ENCODE results near the gene KCTD2.
A peak's percentile ranks its signal among the peaks of the same experiment; 100 is the strongest.
"Not testable (repeated sequence)": the region's sequence is repeated elsewhere in the genome, so short reads cannot be mapped to it uniquely, and the experiment has no call there.

Gene KCTD2

GRCh38 chr17:75072909-75073308 lies 25.9 kb downstream of the KCTD2 start:
- FAIRE-seq; DNase-seq (ENCODE audit: extremely low spot score, insufficient read length, low read depth): not testable (repeated sequence)

- FAIRE-seq (no peak), DNase-seq (ENCODE audit: extremely low spot score, insufficient read length, low read depth) (no peak)
Observed at GRCh38 chr17:75073618-75074047, 26.6 kb downstream of the KCTD2 start.

GRCh38 chr17:75074532-75074931 lies 27.5 kb downstream of the KCTD2 start:
- FAIRE-seq: no peak
- no peak for DNase-seq (ENCODE audit: extremely low spot score, insufficient read length, low read depth)

GRCh38 chr17:75075597-75076336 lies 28.7 kb downstream of the KCTD2 start:
- no peak for DNase-seq (ENCODE audit: extremely low spot score, insufficient read length, low read depth)
- no peak for FAIRE-seq

DNA sequence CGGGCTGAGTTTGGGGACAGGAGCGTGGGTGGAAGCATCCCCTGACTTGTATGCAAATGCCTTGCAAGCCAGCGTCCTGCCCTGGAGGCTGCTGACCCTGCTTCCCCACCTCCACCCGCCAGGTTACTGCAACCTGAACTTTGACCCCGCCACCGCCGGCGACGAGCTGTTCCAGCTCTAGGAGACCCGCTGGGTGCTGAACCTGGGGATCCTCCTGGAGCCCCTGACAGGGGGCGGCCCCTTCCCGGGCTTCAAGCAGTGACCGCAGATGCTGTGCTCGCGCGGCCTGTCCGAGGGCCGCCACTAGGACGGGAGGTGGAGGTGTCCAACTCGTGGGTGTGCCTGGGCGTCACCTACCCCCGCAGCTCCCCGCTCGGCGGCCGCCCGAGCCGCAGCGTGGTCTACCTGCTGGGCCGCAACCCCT lies 30.1 kb downstream of the KCTD2 start:
- DNase-seq (ENCODE audit: extremely low spot score, insufficient read length, low read depth): no peak
- no peak for FAIRE-seq

- peak; percentile 60 for FAIRE-seq
- peak; percentile 69 for DNase-seq (ENCODE audit: extremely low spot score, insufficient read length, low read depth)
Observed at GRCh38 chr17:75077496-75078283, 30.7 kb downstream of the KCTD2 start.

GRCh38 chr17:75078284-75079022 lies 31.4 kb downstream of the KCTD2 start:
- peak; percentile 89 for FAIRE-seq
- DNase-seq (ENCODE audit: extremely low spot score, insufficient read length, low read depth): no peak

- FAIRE-seq (no peak), DNase-seq (ENCODE audit: extremely low spot score, insufficient read length, low read depth) (no peak)
Observed at GRCh38 chr17:75079023-75079373, 32.0 kb downstream of the KCTD2 start.

DNA sequence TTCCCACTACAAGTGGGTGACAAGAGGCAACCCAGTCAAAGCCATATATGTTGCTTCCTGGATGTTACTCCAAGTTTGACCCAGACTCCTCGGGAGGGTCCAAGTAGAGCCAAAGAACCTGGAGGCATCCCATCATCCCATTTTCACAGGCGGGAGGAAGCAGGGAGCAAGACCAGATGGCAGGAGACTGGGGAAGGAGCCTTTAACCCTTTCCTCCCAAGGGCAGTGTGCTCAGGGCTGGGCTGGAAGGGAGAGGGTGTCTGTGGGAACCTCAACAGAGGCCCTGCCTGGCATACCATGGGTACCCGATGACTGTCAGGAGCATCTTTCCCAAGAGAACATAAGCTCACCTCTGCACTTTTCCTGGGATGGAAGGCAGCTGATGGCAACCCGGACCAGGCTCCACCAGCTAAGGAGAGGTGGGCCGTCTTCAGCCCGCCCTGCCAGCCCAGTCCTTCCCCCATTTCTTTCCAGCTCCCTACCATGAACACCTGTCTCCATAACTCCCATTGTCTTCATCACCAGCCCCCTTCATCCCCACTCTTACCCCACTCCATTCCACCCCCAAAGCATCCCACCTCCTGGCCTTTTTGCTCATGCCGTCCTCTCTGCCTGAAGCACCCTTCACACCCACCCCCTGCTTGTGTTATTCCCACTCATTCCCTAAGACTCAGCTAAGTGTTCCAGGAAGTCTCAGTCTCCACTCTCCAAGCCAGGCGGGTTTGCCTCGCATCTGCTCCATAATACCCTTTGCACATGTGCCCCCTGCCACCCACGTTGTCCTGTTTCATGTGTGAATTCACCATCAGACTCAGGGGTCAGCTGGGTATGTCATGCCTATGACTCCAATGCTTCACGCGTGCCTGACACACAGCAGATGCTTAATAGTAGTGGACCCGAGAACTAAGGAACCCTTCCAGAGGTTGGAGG lies 34.9 kb downstream of the KCTD2 start:
- DNase-seq (ENCODE audit: extremely low spot score, insufficient read length, low read depth) (no peak), FAIRE-seq (no peak)

DNA sequence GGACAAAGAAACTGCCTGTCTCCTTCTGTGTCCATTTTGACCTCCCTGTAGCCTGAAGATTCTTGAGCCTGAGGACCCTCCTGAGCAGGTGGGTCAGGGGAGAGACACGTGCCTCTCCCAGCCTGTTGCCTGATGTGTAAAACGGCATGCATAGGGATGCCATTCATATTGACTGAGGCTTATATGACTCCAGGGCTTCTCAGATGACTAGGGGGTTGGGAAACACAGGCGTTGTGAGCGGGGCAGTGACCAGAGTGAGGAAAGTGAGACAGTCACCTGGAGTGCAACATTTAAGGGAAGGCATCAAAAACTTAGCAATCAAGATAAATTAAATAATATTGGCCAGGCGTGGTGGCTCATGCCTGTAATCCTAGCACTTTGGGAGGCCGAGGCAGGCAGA lies 35.7 kb downstream of the KCTD2 start:
- no peak for FAIRE-seq
- DNase-seq (ENCODE audit: extremely low spot score, insufficient read length, low read depth): no peak

DNA sequence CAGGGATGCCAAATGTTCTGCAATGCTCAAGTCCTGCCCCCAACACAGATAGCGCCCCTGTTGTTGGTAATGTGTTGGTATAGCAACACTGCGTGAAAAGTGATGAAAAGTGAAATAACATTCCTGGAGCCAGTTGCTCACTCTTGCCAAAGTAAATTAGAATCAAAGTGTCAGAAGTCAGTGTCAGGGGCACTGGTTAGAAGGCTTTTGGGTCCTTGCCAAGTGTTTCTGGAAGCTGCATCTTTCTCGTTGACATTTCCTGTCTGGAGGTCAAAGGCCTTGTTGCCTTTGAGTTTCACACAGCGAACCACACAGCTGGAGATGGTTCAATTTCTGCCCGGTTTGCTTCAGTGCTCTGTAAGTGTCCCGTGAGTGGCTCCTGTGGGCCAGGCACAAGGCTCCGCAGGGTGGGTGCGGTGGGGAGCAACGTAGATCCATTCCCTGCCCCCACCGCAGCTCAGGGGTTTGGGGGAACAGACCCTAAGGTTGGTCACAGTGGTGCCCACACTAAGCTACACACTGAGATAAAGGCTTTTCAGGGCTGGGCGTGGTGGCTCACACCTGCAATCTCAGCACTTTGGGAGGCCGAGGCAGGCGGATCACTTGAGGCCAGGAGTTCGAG lies 37.1 kb downstream of the KCTD2 start:
- DNase-seq (ENCODE audit: extremely low spot score, insufficient read length, low read depth) (no peak), FAIRE-seq (no peak)

DNA sequence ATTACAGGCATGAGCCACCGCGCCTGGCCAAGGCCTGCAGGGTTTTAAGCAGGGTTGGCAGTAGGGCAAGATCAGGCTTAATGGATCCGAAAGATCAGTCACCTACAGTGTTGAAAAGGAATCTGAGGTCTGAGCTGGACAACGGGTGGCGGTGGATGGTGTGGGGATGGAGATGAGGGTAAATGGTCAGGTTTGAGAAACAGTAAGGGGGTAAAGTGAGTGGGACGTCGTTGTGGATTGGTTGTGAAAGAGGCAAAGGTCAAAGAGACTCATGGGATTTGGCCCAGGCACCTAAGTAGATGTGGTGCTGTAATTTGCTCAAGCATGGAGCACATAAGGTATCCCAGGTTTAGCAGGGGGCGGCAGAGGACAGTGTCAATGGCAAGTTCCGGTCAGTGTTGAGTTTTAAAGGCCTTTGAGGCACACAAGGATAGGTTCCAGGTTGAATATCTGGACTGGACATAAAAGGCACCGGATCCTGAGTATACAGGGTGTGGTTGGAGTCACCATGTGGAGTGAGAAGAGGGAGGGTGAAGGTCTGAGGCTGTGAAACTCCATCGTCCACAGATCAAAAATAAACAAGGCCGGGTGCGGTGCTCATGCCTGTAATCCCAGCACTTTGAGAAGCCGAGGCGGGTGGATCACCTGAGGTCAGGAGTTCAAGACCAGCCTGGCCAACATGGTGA lies 39.6 kb downstream of the KCTD2 start:
- DNase-seq (ENCODE audit: extremely low spot score, insufficient read length, low read depth) (no peak), FAIRE-seq (no peak)

DNA sequence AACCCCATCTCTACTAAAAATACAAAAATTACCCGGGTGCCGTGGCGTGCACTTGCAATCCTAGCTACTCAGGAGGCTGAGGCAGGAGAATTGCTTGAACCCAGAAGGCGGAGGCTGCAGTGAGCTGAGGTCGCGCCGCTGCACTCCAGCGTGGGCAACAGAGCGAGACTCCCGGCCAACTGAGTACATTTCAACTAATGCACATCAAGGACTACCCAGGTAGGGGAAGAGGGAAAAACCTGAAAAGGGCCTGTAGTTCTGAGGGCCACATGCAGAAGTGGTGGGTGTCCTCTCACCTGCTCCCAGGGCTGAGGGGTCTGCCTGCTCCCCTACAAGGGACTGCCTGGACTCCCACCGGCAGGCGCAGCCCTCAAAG lies 40.1 kb downstream of the KCTD2 start:
- DNase-seq (ENCODE audit: extremely low spot score, insufficient read length, low read depth) (no peak), FAIRE-seq (no peak)

DNA sequence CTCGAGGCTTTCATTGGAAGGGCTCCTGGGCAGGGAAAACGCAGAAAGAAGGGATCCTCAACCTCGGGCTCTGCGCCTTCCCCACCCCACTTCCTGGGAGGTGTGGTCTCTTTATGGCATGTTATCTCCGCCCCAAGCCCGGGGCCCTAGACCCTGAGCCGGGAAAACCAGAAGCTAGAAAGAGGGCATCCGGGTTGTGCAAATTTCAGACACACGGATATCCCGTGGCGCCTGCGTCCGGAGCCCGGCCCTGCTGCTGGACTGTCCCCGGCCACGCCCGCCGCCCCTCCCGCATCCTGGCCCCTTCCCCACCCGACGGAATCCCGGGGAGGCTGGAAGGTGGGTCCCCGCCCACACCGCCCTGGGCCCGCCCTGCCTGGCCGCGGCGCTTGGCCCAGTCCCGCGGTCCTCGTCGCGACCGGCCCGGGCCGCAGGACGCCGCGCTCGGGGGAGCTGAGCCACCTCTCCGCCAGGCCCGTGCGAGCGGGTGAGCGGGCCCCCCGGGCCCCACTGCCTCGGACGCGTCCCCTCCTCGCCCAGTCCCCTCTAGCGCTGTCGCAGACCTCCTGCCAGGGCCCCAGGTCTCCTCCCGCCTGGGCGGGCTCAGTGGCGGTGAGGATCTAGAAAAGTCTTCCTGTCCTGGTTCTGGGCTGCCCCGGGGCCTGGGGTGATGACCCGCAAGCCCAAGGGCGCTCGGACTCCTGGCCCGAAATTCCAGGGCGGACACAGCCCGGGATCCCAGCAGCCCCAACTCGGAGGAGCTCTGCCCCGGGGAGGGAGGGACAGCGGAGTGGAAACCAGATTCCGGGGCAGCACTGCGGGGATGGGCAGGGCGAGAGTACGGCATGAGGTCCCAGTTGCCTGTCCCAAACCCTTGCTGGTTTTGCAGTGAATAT lies 40.8 kb downstream of the KCTD2 start, which contains the start of gene SLC16A5:
SLC16A5 (plus strand) TSS at position 397 of the 896 bp plus-strand sequence. CDS start 5,683 bp downstream, outside the sequence.
- DNase-seq (ENCODE audit: extremely low spot score, insufficient read length, low read depth) (no peak), FAIRE-seq (peak; percentile 46)

- DNase-seq (ENCODE audit: extremely low spot score, insufficient read length, low read depth) (no peak), FAIRE-seq (no peak)
Observed at GRCh38 chr17:75088465-75089417, 41.7 kb downstream of the KCTD2 start.

Measured in GM18507 (cell line).